ENCODE measurements around the gene FRMD1.
A peak's percentile ranks its signal among the peaks of the same experiment; 100 is the strongest.

FRMD1 gene

DNA sequence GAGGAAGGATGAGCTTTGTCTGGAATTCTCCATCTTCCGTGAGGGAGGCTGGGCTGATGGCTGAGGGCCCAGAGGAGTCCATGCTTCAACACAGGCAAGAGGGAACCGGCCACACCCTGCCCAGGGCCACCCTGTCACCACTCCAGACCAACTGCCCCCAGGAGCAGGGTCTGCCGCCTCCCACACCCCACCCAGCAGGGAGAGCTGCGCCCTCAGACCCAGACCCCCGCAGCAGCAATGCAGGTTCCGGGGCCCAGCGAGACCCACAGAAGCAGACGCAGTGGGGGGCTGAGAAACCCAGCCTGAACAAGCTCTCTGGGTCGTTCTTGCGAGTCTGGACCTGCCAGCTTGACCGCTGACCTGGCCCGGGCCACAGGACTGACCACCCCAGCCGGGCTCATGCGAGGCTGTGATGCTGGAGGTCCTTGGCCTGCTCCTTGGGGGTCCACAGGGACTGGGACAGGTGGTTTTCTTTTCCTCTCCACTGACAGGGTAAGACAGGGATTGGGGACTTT is 25.0 kb downstream of the FRMD1 start:
- no peak for DNase-seq

DNA sequence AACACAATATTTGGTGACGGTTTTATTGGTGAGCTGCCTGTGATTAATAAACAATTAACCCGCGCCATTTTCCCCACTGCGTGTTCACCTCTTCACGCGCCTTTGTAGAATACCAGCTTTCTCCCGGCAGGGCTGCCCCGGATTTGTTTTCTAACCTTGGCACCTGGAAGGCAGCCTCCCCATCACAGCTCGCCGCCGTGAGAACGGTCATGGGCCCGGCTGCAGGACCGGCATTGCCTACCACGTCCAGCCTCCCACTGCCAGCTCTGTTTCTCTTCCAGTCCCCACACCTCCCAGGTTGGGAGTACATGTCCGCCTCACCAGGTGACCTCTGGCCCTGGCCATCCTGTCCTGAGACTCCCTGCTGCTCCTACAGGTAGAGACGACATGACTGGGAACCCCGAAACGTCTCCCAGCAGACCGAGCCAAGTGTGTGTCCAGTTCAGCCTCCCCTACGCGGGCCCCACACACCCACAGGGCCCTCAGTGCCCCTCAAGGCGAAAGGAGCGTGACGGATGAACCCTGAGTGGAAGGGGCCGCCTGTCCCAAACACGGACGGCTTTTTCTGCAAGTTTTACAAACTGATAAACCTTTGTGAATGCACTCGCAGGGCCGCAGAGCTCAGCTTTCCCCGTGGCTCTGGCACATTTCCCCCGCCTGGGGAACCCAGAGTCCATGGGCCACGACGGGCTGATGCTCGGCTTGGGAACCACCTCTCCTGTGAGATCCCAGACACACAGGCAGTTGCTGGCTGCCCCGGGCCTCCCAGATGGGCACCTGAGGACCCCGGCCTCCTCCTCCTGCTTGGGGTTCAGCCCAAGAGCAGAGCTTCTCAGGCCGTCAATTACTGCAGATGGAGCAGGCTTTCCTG is 25.7 kb downstream of the FRMD1 start:
- no peak for DNase-seq

DNA sequence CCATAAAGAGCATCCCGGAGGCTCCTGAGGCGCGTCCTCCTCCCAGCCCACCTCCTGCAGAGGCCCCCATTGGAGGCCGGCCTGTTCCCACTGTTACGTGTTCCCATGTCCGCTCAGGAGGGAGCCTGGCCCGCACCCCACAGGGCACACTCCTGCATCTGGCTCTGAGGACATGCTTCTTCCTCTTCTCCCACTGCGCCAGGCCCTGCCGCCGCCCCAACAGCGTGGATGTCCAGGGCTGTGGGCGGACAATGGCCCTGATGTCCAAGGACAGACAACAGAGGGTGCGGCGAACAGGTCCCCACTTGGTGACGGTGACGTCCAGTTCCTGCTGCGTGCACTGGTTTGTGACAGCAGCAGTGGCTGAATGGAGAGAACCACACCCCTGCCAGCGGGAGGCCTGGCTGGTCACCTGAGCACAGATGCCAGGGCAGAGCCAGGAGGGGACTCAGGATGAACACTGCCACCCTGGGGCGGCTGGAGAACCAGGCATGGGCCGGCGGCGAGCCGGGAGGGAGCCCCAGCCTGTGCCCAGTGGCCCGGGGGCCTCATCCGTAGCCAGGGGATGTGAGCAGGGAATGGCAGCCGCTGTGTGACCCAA is 26.6 kb downstream of the FRMD1 start:
- peak in 1 of 3 experiments; percentile 17 for DNase-seq

DNA sequence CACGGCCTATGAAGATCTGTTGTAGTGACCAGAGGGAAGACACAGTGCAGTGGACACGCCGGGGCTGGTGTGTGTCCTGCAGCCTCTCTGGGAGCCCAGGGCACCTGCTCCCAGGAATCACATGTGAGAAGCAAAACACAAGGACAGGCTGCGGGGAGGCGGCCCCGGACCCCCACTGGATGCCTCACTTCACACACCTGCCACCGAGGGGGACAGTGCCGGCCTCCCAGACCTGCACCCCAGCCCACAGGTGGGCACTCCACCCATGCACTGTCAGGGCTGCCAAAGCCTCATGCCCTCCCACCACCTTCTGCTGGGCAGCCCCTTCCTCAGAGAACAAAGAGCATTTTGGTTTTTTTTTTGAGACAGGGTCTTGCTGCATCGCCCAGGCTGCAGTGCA is 27.4 kb downstream of the FRMD1 start:
- DNase-seq = no peak

DNA sequence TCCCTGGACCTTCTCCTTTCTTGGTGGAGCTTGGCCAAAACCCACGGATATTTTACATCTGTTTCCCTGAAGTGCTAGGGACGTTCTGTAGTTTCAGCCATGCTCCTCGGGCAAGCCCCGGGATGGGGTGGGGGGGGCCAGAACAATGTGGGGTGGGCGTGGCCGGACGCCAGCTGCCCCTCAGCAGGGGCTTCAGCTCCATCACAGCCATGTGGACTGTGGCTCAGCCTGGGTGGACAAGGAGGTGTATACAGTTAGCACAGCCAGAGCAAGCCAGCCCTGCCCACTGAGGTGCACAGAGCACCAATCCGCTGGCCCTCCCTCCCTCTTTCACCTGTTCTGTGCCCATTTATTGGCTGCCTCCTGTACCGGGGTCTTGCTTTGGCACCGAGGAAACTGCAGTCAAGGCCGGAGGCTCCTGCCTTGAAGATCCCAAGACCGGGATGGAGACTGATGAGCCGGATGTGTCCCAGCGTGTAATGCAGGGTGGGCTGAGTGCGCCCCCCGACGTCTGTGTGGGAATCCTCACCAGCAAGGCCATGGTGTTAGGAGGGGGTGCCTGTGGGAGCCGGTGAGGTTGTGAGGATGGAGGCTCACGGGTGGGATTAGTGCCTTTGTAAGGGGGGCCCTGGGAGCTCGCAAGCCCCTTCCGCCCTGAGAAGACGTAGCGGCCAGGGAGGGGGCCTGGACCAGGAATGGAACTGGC is 28.0 kb downstream of the FRMD1 start:
- DNase-seq = no peak

DNA sequence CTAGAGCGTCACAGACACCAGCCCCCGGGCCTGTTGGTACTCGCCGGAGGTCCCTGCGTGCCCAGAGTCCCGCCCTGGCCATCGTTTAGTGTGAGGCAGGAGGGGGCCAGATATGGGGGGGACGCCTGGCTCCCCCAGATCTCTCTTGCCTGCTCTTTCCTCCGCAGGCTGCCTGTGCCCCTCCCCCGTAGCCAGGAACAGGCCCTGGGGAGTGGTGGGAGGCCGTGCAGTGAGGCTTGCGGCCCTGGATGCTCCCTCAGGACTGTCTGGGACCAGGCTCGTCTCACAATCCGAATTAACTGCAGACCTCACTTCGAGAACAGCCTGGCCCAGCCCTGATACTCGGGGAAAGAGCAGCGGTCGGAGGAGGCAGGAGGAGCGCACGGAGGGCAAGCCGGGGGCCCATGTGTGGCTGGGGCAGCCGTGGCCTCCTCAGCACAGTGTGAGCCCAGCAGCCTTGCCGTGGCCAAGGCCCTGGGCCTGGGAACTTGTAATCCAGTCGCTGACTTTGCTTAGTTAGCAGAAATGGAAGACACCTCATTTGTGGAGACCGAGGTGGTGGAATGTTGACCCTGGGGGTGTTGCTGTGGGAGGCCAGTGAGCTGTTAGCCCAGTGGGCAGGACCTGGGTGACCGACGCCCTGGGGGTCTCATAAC is 28.7 kb downstream of the FRMD1 start:
- DNase-seq = no peak

DNA sequence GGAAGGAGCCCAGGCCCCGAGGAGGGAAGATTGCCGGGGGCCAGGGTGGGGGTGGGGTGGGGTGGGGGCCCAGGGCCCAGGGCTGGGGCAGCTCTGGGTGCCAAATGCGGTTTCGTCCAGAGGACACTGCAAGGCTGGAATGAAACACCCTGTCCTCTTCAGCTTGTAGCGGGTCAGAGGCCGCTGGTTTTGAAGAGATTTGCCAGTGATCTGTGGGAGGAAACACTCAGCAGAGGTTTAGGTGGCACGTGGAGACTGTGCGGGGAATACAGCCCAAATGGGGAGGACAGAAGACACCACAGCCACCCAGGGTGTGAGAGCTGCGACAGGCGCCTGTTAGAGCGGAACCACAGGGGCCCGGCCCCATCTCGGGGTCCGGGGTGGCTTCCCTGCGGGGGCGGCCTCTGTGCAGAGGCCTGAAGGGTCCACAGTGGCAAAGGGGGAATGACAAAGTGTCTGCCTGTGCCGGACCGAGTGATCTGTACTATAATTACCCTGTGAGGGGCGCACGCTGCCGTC is 29.2 kb downstream of the FRMD1 start:
- no peak for DNase-seq

DNA sequence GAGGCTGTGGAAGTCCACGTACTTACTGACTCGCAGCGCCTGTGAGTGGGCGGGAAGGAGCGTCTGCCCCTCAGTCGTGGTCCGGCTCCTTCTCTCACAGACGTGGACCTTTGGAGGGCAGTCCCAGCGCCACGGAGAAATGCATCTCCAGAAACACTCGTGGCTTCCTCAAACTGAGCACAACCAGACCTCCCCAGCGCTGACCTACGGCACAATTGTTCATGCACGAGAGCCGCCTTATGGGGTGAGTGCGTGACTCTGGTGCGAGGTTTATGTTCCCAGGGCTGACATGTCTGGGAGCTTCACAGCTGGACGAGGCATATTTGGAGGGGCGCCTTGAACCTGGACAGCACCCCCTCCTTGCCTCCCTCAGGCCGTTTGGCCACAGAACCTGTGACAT is 29.7 kb downstream of the FRMD1 start:
- DNase-seq = no peak

DNA sequence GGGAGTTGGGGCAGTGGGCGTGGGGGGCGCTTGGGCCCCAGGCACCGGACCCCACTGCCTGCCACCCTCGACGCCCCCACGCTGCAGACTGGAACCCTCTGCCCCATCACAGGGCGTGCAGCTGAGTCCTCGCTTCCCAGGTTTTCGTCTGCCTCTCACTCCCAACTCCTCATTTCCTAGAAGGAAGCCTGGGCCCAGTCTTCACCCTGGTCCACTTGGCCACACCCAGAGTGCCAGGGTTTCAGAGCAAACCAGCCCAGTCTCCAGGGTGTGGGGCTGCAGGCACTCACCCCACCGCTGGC is 30.3 kb downstream of the FRMD1 start:
- no peak for DNase-seq

DNA sequence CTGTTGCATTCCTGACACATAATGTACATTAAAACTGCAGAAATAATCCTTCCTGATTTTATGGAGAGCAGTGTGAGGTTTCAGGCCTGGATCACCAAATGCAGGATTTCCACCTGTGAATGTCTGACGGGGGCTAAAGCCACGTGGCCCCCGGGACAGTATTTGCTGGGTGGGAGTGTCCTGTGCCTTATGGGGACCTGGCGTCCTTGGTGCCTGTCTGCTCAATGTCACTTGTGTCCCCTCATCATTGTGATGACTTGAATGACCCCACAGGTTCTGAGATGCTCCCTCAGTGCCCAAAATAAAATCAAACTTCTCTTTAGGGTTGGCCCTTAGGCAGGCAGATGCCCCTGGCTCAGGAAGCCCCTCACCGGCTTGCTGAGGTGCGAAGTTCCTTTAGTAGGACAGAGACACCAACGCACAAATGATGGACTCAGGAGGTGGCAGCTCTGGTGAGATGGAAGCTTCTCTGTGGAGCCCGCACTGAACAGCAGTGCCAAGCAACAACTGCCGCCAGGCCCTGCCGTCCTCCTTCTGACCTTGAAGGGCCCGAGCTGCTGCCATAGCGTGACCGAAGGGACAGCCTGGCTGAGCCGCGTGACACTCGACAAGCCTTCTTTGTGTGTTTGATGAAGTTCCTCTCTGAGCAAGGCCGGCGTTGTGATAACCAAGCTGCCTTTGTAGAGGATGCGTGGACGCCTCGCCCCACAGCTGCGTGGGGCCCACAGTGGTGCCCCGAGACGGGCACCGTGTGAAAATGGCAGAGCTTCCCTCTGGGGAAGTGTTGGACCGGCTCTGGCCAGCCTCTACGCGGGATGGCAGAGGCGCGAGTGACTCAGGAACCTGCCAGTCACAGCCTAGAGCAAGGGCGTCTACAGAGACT is 30.9 kb downstream of the FRMD1 start:
- DNase-seq = no peak

DNA sequence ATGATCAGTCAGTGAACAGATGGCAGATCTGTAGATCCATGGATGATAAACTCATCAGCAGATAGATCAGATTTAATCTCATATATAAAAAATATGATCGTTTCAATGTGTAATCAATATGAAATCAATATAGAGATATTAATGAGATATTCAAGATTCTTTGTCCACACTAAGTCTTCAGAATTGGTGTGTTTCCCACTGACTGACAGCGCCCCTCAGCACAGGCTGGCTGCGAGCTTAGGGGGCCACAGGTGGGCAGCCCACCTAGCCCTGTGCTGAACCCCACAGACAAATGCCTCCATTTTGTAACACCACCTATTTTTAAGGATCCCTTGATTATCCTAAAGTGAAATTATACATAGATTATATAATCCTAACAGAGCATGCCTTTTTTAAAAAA is 32.3 kb downstream of the FRMD1 start:
- no peak for DNase-seq

DNA sequence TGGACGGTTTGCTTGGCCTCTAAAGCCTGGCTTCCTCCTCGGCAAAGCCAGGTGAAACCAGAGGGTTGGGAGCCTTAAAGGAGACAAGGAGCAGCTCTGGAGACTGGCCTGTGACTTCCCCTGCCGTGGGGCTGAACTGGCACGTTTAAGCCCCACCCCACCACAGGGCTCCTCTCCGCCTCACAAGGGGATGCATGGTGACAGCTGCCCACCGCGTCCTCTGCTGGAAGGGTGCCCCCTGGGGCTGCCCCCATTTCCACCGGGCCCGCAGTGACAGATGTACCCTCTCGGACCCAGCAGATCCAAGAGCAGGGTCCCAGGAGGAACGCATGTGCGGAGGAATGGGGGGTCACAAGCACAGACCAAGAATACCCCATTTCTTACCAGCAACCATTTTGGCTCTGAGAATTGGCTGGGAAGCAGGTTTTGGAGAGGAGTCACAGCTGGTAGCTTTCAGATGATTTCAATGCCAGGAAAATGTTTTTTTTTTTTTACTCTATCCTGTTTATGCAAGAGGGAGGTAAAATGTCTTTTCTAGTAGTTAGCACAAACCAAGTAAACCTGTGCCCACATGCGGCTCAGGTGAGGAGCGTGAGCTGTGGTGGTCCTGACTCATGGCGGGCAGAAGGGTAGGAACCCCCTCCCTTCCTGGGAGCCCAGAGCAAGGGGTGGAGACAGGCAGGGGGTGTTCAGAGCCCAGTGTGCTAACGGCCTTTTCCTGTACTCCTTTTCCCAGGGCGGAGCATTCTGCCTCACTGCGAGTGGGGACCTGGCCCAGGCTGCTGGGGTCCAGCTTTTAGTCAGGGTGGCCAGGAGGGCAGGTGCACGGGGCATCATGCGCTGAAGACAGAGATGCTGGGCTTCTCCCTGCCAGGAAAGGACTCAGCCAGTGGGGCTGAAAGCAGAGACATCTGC is 33.0 kb downstream of the FRMD1 start:
- DNase-seq = no peak

DNA sequence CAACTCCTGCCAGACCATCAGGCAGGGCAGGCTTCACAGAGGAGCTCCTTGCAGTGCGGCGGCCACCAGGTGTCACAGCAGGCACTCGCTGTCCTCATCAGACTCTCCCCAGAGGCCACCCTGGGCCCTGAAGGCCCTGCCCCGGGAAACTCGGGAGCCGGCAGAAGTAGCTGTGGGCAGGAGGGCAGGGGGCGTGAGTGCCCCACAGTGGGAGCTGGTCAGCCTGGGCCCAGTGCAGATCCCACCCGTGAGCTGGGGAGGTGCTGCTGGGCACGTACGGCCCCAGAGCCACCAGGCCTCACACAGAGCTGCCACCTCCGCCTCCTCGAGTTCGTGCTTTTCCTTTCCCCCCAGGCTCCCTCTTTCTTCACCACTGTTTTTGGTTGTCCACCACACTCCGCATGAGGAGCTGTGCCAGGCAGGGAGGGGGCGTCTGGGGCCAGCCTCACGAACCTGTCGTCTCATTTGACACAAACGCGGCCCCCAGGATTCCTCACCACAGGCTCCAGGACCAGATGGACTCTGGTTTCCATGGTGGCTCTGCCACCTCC is 33.8 kb downstream of the FRMD1 start:
- DNase-seq = peak in 1 of 3 experiments; percentile 13

DNA sequence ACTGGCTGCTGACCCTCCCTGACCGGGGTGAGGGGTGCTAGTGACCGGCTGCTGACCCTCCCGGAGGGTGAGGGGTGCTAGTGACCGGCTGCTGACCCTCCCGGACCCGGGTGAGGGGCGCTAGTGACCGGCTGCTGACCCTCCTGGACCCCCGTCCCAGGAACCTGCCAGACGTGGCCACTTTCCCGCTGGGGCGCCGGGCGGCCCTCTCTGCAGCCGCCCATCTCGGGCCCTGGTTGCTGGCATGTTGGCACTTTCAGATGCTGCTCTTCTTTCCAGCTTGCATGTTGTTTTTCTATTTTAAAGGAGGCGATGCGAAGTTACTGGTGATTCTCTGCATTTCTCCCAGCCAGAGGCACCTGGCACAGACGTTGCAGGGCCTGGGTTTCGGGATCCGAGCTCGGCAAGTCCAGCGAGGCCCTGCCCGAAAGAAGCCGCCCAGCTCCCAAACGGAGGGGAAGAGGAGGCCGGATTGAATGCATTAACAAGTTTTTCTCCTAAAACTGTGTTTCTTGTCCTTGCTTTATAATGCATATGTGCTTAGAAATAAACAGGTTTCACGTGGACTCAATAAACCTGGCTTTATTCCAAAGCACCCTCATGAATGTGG is 34.4 kb downstream of the FRMD1 start:
- DNase-seq = no peak

DNA sequence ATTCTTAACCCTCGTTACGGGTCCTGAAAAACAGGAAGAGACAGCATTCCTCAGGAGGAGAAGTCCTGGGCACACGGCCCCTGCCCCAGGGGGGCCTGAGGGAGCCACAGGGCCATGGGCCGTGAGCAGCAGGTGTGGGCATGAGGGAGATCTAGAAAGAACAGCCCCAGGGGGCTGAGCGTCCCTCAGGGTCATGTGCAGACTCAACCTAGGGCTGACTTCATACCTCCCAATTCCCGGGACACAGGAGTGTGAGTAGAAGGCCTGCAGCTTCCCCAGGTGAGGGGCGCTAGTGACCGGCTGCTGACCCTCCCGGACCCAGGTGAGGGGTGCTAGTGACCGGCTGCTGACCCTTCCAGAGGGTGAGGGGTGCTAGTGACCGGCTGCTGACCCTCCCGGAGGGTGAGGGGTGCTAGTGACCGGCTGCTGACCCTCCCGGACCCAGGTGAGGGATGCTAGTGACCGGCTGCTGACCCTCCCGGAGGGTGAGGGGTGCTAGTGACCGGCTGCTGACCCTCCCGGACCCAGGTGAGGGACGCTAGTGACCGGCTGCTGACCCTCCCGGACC is 35.1 kb downstream of the FRMD1 start:
- no peak for DNase-seq

DNA sequence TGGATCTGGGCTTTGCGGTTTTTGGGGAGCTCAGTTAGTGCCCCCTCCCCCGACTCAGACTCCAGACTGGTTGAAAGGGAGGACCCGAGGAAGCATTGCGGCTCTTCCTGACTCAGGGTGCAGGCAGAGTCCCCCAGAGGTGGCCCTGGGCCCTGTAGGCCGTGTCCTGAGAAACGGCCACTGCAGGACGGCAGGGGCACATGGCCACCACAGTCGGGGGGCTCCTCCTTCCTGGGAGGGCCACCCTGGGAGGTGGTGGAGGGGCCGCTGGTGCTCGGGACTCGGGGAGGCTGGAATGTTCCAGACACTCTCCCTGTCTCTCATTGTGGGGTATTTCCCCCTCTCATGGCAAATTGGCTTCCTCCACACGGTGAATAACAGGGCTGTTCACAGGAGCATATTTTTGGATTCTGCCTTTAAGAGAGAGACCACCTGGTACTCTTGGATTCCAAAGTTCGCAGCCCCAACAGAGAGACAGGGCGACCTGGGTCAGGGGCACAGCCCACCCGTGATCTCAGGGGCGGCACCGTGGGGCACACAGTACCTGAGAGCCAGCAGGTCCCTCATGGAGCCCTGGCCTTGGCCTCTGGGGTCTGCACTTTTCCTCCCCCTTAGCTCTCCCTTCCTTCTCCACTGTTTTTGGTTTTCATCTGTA is 35.7 kb downstream of the FRMD1 start:
- DNase-seq = no peak

DNA sequence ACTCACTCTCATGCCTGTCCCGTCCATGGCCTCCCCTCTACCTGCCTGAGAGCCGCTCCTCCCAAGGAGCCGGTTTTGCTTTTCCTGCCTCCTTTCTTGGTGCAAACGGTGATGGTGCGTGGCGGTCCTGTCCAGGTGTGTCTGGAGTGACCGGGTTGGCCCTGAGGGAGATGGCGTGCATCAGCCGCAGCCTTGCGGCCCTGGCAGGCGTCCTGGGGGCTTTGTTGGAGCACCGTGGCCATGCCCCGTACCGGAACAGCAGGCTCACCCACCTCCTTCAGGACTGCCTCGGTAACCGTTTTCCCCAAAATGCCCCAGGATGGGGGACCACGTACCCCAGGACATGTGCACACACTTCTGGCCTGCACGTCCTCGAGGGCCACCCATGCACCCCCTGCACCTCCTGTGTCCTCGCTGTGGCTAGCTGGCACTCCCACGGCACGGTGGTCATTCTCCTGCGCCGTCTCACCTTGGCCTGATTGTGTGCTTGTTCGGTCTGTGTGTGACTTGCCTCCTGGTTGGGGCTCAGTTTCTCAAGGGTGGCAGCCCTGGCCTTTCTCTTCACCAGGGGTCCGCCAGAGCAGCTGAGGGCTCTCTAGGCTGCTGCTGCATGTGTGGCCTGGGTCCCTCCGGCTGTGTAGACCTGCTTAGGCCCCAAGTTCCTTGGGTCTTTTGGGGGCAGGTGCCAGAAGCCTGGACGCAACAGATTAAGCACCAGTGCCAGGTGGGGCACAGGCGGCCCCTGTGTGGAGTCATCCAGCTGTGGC is 36.4 kb downstream of the FRMD1 start:
- no peak for DNase-seq

DNA sequence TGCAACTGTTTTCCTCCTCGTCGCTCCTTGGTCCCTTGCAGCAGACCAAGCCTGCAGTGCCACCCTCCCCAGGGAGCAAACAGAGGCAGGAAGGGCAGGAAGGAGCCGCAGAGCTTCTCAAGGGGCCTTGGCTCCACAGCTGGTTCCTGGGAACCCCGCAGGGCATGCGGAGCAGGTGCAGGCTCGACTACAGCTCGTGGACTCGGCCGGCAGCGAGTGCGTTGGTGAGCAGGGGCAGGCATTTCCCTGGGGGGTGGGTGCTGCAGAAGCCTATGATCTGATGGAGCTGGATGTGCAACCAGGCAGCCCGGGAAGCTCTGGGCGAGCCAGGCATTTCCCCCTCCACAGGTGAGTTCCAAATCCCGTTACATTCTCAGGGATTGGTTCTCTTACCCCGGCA is 37.1 kb downstream of the FRMD1 start:
- no peak for DNase-seq
